RKO (cell line): ENCODE results near the gene NRDC.

Source experiments
- DNase-seq: peaks from one replicate; pipeline ENCODE4 v3.0.0-alpha.2; 2016; ENCODE audit warnings: low spot score

Gene NRDC

DNA sequence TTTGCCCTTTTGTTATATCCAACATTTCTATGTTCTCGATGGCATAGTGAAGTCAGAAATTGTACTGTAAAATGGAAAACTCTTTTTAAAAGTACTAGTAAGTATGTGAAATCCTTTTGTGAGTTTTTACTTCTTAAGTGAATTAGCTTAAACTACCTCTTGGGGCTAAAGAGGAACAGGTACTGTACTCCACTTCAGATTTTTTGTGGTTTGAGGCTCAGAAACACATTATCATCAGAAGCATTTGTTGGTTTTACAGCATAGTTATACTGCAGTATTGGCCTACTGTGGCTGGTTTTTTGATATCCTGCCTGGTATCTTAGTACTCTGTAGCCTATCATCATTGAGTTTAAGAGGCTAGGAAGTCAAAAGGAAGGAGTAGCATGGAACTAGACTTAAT lies 117.2 kb downstream of the NRDC start:
- DNase-seq, result no peak

- no peak for DNase-seq
Observed at GRCh38 chr1:51760872-51761271, 117.7 kb downstream of the NRDC start.

DNA sequence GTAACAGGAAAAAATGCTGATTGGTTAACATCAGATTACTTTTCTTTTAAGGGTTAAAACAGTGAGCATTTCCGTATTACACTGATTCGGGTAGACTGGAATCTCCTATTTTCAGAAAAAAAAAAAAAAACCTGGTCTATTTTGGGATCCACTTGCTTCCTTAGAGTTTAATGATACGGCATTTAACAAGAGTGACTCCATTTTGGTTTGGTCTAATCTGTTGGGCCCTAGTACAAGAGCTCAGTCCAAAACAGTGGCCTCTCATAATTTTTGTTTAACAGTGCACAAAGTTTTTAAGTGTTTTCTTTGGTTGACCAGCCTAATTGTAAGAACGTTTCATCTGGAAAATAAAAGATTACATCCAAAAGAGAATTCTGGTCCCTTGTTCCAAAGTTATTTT lies 120.2 kb downstream of the NRDC start:
- no peak for DNase-seq

- DNase-seq, result no peak
Observed at GRCh38 chr1:51756290-51756689, 122.2 kb downstream of the NRDC start.

GRCh38 chr1:51755437-51755836 lies 123.1 kb downstream of the NRDC start:
- no peak for DNase-seq

DNA sequence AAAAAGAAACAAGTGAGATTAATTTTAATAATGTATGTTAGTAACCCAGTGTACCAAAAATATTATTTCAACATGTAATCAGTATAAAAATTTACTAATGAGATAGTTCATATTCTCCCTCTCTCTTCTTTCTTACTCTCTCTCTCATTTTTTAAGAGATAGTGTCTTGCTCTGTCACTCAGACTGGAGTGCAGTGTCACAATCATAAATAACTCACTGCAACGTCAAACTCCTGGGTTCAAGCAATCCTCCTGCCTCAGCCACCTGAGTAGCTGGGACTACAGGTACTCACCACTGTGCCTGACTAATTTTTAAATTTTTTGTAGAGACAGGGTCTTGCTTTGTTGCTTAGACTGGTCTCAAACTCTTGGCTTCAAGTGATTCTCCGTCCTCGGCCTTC lies 123.9 kb downstream of the NRDC start:
- DNase-seq, result no peak

- no peak for DNase-seq
Observed at GRCh38 chr1:51753969-51754368, 124.6 kb downstream of the NRDC start.

DNA sequence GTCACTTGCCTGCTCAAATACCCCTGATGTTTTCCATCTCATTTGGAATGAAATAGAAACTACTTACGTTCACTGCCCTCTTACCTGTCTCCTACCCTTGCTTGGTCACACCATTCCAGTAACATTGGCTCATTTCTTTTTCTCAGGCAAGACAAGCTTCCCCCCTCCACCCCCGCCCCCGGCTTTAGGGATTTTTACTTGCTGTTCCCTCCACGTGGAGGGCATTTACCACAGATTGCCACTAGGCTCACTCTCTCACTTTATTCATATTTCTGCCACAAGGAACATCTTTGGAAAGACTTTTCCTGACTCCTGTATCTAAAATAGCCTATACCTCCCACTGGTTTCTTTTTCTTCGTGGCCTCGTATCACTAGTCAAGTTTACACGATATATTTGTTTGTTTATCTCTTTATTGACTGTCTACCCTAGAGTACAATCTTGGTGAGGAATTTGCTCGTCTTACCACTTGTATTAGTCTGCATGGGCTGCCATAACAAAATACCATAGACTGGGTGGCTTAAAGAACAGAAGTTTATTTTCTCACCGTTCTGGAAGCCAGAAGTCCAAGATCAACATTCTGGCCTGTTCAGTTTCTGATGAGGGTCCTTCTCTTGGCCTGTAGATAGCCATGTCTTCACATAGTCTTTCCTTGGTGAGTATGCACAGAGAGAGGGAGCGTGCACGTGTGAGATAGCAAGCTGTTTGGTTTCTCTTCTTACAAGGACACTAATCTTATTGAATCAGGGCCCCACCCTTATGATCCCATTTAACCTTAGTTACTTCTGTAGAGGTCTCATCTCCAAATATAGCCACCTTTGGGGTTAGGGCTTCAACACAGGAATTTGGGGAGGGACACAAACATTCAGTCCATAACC lies 126.2 kb downstream of the NRDC start:
- no peak for DNase-seq

GRCh38 chr1:51750729-51751128 lies 127.8 kb downstream of the NRDC start:
- DNase-seq, result no peak

GRCh38 chr1:51750218-51750617 lies 128.3 kb downstream of the NRDC start:
- DNase-seq, result no peak

DNA sequence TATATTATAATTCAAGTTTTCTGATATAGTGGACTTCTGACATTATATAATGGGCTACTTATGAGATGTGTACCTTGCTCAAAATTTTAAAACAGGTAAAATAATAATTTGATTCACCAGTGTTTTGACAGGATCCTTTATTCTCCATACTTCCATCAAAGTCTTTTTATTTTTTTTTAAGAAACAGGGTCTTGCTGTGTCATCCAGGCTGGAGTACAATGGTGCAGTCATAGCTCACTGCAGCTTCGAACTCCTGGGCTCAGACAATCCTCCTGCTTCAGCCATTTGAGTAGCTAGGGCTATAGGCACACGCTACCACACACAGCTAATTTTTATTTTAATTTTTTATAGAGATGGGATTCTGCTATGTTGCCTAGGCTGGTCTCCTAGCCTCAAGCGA lies 129.4 kb downstream of the NRDC start:
- DNase-seq, result no peak

- no peak for DNase-seq
Observed at GRCh38 chr1:51745304-51745570, 133.3 kb downstream of the NRDC start.

DNA sequence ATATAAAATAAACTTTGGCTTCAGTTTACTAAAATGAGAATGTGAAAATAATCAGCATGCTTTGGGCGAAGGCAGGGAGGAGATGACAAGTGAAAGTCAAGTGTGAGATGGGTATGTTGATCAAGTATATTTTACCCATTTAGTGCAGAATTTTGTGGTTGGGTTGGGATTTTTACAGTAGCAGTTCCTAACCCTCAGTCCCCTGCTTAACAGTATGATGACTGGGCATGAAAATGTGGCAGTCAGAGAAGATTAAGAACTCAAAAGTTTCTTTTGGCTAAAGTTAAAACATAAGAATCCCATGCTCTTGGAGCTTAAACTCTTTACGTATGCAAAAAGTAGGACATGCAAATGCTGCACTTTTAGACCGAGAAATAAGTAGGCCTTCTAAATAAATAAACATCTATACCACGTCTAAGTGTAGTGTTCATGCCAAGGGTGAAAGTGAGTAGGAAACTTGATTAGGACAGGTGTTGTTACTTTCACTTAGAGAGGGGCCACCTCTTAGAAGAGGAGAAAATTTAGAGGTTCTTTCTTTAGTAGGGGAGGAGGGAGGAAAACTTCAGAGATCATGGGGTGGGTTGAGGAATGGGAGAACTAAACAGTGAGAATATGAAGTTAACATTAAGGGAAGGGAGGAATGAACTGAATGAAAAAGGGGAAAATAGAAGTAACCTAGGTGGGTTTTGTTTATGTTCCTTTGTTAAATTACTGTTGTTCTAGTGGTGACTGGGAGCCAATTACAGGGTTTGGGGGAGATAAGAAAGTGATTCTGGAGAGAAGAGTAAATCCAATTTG lies 133.8 kb downstream of the NRDC start:
- no peak for DNase-seq

DNA sequence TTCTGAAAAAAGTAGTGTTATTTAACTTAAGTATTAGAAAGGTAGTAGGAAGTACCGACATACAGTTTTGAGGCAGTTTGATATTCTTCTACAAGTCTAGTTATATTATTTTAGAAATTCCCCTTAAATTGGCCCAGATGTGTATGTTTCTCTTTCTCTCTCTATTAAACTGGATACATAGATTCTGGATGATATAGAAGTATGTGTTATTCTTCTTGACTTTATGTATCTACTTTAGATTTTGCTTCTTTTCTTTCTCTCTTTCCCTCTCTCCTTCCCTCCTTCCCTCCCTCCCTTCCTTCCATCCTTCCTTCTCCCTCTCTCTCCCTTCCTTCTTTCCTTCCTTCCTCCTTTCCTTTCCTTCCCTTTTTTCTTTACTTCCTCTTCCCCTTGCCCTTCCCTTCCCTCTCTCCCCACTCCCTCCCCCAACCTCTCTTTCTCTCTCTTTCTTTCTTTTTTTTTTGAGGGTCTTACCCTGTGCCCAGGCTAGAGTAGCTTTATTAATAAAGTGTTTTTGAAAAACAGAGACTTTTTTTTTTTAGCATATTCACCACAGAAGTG lies 137.3 kb downstream of the NRDC start:
- no peak for DNase-seq

GRCh38 chr1:51740652-51741051 lies 137.9 kb downstream of the NRDC start:
- DNase-seq, result no peak
